ENCODE measurements around the gene PNO1.

Gene PNO1

DNA sequence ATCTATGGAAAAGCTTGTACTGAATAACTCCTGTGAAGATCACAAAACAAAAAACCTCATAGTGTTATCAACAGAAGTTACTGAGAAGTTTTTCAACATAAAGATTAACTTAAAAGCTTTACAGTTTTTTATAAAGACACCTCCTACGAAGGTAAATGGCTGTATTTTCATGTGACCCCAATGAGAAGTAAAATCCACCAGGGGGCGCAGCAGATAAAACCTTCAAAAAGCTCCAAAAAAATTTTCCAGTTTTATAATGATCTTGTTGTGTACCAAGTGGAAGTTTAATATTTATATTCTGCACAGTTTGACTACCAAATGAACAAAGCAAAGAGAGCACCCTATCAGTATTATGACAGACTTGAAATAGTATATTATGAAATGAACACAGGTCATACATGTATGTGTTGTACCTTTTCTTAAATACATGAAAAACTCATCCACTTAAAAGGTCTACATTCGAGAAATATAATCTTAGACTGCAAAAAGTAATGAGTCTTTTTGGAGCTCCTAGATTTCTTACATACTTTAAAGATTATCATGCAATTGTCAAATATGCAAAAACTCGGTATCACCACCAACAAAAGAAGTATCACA is 38.5 kb downstream of the PNO1 start:
- DNase-seq = peak; percentile 81

DNA sequence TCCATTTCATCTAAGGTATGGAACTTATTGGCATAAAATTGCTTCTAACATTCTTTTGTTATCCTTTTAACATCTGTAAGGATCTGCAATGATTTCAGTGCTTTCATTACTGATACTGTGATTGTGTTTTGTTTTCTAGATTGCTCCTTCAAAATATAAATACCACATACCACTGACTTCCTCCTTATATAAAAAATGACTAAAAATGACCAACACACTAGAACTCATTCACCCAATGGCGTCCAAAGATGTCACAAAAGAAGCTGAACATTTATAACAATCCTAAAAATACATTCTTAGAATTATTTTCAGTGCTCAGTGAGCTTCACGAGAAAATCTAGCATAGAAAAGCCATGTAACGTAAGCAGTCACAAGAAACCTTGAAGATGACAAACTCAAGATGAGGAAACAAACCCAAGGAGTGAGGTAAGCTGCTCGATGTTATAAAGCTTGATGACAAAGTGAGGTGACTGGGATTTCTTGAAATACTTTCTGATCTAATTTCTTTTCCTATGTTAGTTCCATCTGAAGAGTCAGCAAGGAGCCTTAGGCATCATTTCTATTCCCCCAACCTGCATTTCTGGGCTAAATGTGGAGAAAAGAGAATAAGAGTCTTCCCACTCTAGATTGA is 42.6 kb downstream of the PNO1 start:
- DNase-seq = no peak

DNA sequence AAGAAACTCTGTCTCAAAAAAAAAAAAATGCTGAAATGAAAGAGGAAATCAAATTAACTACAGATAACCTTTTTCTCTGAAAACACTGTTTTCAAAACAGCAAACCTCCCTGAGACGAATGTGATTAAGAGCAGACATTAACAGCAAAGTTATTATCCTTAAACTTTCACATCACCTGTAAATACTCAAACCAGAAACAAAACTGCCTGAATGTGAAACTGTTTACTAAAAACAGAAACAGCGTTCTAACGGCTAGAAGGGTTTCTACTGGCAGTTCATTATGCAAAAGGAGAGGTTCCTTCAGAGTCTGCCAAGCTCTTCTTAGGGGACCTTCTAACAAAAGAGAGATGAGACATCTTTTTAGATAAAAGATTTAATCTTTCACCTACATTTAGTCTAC is 45.9 kb downstream of the PNO1 start:
- DNase-seq = no peak

DNA sequence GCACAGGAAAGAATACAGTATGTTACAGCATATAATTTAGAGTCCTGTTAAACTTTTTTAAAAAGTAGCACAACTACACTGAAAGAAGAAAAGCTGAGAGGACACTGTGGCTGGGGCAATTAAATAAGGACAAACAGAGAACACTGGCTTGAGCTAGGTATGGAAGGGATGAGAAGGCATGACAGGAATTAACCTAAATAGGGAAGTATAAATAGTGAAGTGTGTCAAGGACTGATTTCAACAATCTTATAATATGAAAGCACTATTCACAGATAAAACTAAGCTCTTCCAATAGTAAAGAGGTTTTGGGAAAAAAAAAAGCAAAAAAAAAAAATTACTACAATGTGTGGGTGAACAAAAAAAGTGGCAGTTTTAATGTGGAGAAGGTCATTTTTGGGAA is 49.1 kb downstream of the PNO1 start:
- no peak for DNase-seq

DNA sequence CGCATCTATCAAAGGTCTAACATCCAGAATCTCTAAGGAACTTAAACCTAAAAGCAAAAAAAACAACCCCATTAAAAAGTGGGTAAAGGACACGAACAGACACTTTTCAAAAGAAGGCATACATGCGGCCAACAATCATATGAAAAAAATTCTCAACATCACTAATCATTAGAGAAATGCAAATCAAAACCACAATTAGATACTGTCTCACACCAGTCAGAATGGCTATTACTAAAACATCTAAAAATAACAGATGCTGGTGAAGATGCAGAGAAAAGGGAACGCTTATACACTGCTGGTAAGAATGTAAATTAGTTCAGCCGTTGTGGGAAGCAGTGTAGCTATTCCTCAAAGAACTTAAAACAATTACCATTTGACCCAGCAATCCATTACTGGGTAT is 56.7 kb downstream of the PNO1 start:
- no peak for DNase-seq

DNA sequence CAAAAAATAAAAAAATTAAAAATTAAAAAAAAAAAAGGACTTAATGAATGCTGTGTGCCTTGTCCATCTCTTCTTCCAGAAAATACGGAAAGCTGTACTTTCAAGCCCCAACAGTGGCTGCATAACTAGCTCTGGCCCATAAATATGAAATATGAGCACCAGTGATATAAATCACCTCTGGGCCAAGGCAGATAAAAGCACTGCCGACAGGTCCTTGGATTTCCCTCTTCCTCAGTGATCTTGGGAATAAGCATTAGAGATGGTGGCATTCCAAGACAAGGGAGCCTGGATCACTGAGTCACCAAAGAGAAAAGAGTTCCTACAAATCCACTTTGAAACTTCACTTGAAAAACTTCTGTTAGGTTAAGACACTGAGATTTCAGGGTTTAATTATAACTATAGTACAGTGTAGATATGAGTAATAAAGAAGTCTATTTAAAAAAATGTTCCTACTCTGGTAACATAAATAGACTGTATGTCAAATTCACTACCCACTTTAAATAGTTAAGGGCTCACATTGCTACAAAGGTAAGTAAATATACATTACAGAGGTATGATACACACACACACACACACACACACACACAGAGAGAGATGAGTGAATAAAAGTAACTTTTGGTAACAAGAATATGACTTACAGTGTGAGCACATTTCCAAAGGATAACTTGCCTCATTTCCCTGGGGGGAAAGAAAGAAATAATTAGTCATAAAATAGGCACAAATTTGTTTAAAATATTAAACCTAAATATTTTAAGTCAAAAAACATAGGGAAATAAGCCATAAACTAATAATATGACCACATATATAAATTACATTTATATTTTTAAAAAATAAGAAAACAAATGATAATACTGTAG is 59.0 kb downstream of the PNO1 start:
- no peak for DNase-seq

DNA sequence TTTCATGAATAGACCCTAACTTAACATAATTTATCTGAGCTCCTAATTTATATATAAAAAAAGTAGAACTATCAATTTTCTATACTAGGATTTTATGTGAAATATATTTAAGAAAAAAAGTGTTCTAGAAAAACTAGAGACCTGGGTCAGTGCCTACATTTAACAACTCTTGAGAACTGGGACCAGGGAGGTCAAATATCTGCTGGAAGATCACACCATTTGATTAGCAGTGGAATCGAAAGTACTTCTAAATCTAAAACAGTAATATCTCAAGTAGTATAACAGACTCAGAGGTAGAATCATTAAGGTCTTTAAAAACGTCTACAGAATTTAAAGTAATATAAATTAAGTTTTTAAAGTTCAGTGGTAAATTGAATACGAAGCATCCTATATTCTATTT is 60.0 kb downstream of the PNO1 start:
- DNase-seq = no peak

DNA sequence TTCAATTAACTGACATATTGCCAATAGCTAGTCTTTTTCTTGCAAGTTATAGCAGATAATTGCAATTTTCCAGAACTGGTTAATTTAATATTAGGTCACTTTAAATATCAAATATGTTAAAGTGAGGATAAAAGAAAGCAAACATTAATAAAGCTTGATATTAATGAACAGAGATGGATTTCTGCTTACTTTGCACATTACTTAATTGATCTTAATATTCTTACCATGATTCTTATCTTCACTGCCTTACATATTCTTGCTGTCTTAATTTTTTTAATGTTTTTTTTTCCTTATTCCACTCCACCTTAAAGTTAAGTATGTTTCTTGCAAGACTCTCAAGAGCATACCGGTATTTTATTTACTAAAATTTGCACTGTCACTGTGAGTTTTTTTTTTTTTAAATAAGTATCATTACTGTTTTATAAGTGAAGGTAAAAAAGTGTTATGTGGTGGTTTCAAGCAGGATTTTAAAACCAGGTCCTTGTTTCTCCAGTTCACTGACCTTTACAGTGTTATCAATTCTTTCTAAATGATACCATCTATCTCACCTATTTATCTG is 60.7 kb downstream of the PNO1 start:
- DNase-seq = no peak

DNA sequence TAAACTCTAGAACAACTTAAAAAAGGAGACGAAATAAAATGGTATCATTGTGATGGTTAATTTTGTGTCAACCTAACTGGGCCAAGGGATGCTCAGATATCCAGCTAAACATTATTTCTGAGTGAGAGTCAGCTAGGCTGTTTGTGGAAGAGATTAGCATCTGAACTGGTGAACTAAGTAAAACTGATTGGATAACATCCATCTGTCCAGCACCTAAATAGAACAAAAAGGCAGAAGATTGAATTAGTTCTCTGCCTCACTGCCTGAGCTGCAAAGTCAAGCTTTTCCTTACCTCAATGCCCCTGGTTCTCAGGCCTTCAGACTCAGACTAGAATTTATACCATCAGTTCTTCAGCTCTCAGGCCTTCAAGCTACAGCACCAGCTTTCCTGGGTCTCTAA is 64.6 kb downstream of the PNO1 start:
- DNase-seq = no peak

DNA sequence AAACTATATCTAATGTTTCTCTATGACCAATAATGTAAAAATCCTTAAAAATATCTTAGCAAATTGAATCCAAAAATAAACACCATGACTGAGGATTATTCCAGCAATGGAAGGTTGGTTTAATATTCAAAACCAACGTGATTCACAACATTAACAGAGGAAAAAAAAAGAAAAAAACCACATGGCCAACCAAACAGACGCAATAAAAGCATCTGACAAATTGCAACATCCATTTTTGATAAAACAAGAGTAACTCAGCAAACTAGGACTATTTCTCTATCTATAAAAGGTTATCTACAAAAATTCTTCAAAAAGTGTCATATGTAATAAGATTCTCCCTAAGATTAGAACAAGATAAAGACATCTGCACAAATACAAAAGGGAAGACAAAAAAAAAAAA is 65.7 kb downstream of the PNO1 start:
- DNase-seq = no peak

DNA sequence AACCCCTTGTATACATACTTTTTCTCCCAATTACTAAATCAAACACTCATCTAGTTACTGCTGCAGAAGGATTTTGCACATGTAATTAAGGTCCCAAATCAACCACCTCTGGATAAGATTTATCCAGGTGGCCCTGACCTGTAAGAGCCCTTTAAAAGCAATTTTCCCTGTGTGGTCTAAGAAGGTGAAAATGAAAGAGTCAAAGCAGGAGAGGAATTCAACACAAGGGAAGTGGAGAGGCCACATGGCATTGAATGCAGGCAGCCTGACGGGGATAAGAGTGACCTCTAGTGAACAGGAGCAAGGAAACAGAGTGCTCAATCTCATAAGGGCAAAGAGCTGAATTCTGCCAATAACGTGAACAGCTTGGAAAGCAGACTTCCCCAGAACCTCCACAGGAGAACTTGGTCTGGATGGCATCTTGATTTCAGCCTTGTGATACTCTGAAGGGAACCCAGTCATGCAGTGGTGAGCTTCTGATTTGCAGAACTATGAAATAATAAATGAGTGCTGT is 67.5 kb downstream of the PNO1 start:
- peak; percentile 59 for DNase-seq

Measured in hematopoietic multipotent progenitor cell treated with erythropoietin and hydrocortisone succinate and interleukin-3 and kit ligand, for 8 days (in vitro differentiated cells).